ENCODE results near the gene SORCS2.

SORCS2 gene

GRCh38 chr4:7411491-7411890 lies 219.2 kb downstream of the SORCS2 start:
- H3K4me1 ChIP-seq (ENCODE audit: insufficient read depth, low read length, severe bottlenecking): no peaks in the 10 kb centered on the region
- no peak overlapping the region for H3K27ac ChIP-seq (ENCODE audit: low read depth, low read length, poor library complexity, severe bottlenecking)
- H4K20me1 ChIP-seq (ENCODE audit: insufficient read depth, low read length): no peaks in the 10 kb centered on the region
- no peaks in the 10 kb centered on the region for H3K27me3 ChIP-seq (ENCODE audit: insufficient read depth, low read length)
- no peak overlapping the region for H3K4me2 ChIP-seq (ENCODE audit: low read length)
- no peak overlapping the region for H3K9ac ChIP-seq (ENCODE audit: low read length)
- no peak for TF ChIP-seq CTCF (IDR thresholded peaks at IDR 0.05; ENCODE audit: low read length)
- H3K79me2 ChIP-seq (ENCODE audit: insufficient read depth, low read length): no peaks in the 10 kb centered on the region
- H3F3A ChIP-seq (ENCODE audit: insufficient read depth, low read length): no peaks in the 10 kb centered on the region
- H3K9me3 ChIP-seq (ENCODE audit: low read length): no peaks in the 10 kb centered on the region
- H3K36me3 ChIP-seq (ENCODE audit: insufficient read depth, low read length): no peaks in the 10 kb centered on the region
- H3K4me3 ChIP-seq (ENCODE audit: low read depth, low read length, poor library complexity, severe bottlenecking): no peak overlapping the region
- no peak overlapping the region for H2AFZ ChIP-seq (ENCODE audit: low read length)
- H3K9me2 ChIP-seq (ENCODE audit: low read depth, low read length): no peaks in the 10 kb centered on the region

GRCh38 chr4:7411896-7412553 lies 219.7 kb downstream of the SORCS2 start:
- H3K27me3 ChIP-seq (ENCODE audit: insufficient read depth, low read length): no peaks in the 10 kb centered on the region
- TF ChIP-seq EZH2 (IDR thresholded peaks at IDR 0.05; ENCODE audit: borderline replicate concordance, low read length) (no peak), CTCF (IDR thresholded peaks at IDR 0.05; ENCODE audit: low read length) (no peak)

GRCh38 chr4:7412554-7412912 lies 220.2 kb downstream of the SORCS2 start:
- Histone ChIP-seq H3K4me3 (ENCODE audit: low read depth, low read length, poor library complexity, severe bottlenecking) (no peak overlapping the region), H3K27ac (ENCODE audit: low read depth, low read length, poor library complexity, severe bottlenecking) (no peak overlapping the region), H3K4me1 (ENCODE audit: insufficient read depth, low read length, severe bottlenecking) (no peaks in the 10 kb centered on the region), H2AFZ (ENCODE audit: low read length) (no peak overlapping the region), H3F3A (ENCODE audit: insufficient read depth, low read length) (no peaks in the 10 kb centered on the region), H3K36me3 (ENCODE audit: insufficient read depth, low read length) (no peaks in the 10 kb centered on the region), H3K4me2 (ENCODE audit: low read length) (no peak overlapping the region), H3K9me3 (ENCODE audit: low read length) (no peaks in the 10 kb centered on the region), H3K9me2 (ENCODE audit: low read depth, low read length) (no peaks in the 10 kb centered on the region), H4K20me1 (ENCODE audit: insufficient read depth, low read length) (no peaks in the 10 kb centered on the region), H3K79me2 (ENCODE audit: insufficient read depth, low read length) (no peaks in the 10 kb centered on the region), H3K27me3 (ENCODE audit: insufficient read depth, low read length) (no peaks in the 10 kb centered on the region), H3K9ac (ENCODE audit: low read length) (no peak overlapping the region)
- TF ChIP-seq EZH2 (IDR thresholded peaks at IDR 0.05; ENCODE audit: borderline replicate concordance, low read length): no peak
- no peak for TF ChIP-seq CTCF (IDR thresholded peaks at IDR 0.05; ENCODE audit: low read length)

More at GRCh38 chr4:7411896-7412553, 219.7 kb downstream of the SORCS2 start:
- Histone ChIP-seq H3K4me3 (ENCODE audit: low read depth, low read length, poor library complexity, severe bottlenecking) (no peak overlapping the region), H3K4me1 (ENCODE audit: insufficient read depth, low read length, severe bottlenecking) (no peaks in the 10 kb centered on the region), H3K9me2 (ENCODE audit: low read depth, low read length) (no peaks in the 10 kb centered on the region), H4K20me1 (ENCODE audit: insufficient read depth, low read length) (no peaks in the 10 kb centered on the region), H3K9me3 (ENCODE audit: low read length) (no peaks in the 10 kb centered on the region), H3K9ac (ENCODE audit: low read length) (no peak overlapping the region), H2AFZ (ENCODE audit: low read length) (no peak overlapping the region), H3K36me3 (ENCODE audit: insufficient read depth, low read length) (no peaks in the 10 kb centered on the region), H3F3A (ENCODE audit: insufficient read depth, low read length) (no peaks in the 10 kb centered on the region), H3K79me2 (ENCODE audit: insufficient read depth, low read length) (no peaks in the 10 kb centered on the region), H3K27ac (ENCODE audit: low read depth, low read length, poor library complexity, severe bottlenecking) (no peak overlapping the region), H3K4me2 (ENCODE audit: low read length) (no peak overlapping the region)

All from OCI-LY1 (cell line).